Activated T-helper 1 cell treated with anti-CD3 and anti-CD28 coated beads, Interleukin-2, amount 50 U/mL, for 16 hours (primary cell): ENCODE measurements around the gene OR10J4.
"Not testable (repeated sequence)": the region's sequence is repeated elsewhere in the genome, so short reads cannot be mapped to it uniquely, and the experiment has no call there.

Experiments
- DNase-seq, 2 donors: peaks; one replicate each; pipeline ENCODE4 v3.0.0-alpha.2; 2020; ENCODE audit warnings: low read depth in 1 of 2, low spot score in 1 of 2

The OR10J4 gene

DNA sequence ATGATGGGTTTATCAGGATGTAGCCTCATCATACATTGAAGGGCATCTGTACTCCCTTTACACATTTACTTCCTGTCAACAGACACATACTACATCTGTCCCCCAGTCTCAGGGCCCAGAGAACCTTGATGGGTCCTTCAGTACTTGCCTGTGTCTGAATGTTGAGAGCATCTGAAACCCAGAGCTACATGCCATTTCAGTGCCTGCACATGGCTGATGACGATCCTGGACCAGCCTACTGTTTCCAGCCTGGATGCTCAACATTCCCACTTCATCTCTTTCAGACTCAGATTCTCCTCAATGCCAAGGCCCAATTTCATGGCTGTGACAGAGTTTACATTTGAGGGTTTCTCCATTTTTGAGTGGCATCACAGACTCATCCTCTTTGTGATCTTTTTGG, at the start of gene OR10J4:
TSS of gene OR10J4 (plus strand) at position 301 of the 400 bp plus-strand sequence.
- DNase-seq = no peak

DNA sequence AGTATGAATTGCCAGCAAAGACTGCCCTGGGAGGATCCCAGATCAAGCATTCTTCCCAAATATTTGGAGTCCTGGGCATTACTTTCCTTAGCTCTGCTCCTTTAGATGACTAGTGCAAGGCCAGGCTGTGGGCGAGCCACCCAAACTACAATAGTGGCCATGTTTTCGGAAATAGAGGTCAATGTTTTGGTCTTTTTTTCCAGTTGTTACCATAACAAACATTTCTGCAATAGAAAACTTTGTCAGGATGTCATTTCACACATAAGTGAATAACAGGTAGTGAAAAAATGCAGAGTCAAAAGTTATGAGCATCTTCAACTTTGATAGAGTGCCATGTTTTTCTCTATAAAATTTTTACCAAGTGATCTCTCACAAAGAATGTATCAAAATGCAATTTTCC, 25.2 kb upstream of the OR10J4 start:
- no peak for DNase-seq

DNA sequence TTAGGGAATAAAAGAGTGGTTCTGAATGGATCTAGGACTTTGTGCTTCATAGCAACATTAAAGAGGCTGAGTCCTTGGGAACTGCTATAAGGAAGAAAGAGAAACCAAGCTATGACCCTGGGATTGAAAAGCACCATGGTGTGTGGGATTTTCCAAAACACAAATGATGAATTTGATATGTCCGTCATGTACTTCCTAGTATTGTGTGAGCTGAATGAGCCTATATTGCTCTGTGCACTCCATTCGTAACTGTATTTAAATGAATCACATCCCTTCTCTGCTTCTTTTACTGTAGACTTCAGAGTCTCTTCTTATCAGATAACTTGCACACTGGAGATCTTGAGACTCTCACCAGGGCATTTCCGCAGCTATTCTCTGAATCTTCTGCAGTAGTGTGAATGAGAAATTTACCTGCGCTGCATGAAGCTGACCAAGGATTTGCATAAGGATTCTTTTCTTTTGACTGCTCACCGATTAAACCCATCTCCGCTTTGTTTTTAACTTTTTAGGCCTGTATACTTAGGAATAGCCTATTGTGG, 23.1 kb upstream of the OR10J4 start:
- no peak for DNase-seq

DNA sequence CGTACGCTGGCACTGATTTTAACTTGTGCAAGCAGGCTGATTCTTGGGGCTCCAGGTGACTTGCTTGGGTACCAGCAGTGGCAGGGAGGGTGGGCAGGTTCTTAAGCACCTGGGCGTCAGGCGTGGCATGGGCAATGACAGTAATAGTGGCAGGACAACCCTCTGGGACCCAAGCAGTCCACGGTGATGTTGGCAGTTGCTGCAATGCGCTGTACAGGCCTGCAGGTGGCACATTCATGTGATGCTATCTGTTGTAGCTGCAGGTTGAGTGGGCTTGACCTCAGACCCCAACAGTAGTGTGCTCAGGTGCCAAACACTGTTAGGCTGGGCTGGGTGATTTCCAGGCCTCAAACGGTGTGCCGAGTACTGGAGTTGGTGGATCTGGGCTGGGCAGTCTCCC, 10.2 kb upstream of the OR10J4 start:
- no peak for DNase-seq

DNA sequence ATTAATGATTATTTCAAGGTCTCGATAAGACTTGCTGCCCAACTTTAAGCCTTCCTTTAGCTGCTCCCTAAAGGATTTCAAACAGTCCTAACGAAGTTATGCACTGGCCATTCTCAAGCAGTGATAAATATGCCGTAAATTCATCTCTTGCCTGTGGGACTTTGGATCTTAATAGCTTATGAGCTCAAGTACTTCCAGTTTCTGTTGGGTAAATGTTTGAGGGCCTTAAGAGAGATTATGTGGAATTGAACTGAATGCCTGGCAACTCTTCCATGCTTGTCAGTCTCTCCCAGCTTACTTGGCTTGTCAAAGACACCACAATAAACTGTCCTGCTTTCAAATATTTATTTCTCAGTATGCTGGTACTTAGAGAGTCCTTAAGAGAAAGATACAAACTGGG, 3.5 kb upstream of the OR10J4 start:
- DNase-seq = no peak

DNA sequence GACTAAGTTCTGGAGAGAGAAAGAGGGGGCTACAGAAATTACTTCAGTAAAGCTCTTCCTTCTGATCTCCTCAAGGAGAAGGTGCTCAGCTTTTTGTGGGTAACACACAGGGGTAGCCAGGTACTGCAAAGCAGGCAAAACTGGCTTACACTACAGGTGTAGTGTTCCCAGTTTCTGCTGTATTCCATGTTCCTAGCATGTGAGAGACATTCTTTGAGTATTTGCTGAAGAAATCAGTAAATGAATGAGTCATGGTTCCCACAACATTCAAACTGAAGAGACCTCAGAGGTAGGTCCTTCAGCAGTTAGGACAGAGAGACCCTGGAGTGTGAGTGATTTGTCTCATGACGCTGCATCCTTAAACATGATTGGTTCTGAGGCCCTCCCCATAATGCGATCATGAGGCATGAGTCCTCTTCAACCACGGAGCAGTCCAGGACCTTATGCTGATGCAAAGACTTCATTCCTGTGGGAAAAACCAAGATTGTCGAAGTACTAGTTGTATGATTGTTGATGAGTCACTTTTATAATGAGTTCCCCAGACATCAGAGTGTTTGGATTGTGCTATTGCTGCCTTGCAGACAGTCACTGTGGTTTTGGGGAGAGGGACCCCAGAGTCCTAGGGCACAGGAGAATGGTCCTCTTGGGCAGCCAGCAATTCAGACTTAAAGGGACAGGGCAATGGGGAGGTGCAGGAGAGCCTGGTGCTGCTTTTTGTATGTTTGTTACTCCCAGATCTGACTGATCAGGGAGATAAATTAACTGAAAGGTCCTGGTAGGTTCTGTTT, 2.7 kb upstream of the OR10J4 start:
- no peak for DNase-seq

DNA sequence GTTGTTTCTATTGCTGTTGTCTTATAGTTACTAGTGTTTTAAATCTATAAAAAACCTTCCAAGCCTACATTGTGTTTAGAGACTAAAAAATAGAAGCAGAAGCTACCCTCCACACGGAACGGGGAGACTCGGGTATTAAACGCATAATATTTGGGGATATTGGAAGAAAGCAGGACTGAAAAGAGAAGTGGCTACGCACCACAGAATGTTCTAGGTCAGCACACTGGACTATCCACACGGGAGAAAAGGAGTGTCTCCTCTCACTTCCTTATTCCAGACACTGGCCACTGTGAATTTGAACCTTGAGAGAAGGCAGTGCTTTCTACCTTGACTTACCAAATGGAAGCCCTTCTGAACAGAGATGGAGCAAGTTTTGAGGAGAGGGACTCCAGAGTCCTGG, 1.0 kb upstream of the OR10J4 start:
- no peak for DNase-seq

DNA sequence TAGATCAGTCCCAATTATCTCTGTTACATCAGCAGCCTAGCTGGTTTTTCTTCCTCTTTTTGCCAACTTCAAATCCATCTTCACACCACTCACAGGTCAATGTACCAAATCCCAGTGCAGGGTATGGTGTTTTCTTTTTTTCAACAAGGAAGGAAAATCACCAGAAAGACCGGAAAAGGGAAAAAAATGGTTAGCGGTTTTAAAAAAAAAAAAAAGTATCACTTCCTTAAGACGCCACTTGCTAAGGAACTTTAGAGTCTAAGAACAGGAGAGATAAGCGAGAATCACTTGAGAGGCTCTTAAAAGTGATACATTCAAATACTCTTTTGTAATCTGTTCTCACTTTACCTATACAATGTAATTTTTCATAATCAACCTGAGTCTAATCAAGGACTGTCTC, 4.5 kb downstream of the OR10J4 start:
- DNase-seq = no peak

DNA sequence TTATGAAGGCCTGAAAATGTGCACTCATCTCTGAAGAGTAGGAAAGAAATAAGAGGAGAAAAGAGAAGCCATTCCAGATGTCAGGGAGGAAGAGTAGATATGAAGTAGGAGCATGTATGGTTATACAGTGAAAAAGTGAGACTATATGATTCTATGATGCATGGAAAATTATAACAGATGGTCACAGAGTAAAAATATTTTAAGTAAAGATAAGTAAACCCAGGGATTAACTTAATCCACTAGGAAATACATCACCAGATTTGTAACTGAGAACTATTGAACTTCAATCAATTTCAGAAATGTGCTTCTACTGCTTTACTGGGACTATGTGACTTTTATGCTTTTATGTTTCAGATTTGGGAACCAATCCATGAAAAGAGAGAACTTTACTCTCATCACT, 7.4 kb downstream of the OR10J4 start, which contains the start of gene OR10J1:
TSS of gene OR10J1 (plus strand) at position 301 of the 400 bp plus-strand sequence. CDS start at position 371, 70 bp downstream.
- DNase-seq = no peak

DNA sequence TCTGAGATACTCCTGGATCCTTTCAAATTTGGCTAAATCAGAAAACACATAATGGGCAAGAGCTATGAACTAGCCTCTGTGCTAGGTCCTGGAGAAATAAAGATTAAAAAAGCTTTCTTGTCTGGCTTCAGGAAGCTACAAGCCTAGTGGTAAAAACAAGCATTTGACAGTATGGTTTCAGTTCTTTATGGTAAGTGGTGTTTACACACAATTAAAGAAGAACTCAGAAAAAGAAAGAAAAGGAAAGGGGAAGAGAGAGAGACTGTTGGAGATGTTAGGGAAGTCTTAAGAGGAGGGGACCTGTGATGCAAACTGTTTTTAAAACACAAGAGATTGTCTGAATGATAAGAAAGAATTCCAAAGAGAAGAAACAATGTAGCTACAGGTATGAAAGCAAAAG, 9.4 kb downstream of the OR10J4 start:
- DNase-seq = no peak

DNA sequence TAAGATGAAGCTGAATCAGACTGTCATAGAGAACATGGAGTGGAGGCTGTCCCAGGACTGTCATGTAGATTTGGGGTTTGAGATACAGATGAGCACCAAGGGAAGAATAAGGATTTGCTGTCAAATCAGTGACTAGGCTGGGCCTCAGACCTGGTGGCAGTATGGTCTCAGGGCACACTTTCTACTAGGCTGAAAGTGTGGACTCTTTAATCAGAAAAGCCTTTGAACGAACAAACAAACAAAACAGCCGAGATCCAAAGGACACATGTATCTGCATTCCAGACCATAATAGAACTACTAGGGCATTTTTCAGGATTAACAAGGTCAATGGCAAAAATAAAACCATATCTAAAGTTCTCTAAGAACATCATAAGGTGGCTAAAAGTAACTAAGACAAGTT, 10.4 kb downstream of the OR10J4 start:
- DNase-seq = no peak

DNA sequence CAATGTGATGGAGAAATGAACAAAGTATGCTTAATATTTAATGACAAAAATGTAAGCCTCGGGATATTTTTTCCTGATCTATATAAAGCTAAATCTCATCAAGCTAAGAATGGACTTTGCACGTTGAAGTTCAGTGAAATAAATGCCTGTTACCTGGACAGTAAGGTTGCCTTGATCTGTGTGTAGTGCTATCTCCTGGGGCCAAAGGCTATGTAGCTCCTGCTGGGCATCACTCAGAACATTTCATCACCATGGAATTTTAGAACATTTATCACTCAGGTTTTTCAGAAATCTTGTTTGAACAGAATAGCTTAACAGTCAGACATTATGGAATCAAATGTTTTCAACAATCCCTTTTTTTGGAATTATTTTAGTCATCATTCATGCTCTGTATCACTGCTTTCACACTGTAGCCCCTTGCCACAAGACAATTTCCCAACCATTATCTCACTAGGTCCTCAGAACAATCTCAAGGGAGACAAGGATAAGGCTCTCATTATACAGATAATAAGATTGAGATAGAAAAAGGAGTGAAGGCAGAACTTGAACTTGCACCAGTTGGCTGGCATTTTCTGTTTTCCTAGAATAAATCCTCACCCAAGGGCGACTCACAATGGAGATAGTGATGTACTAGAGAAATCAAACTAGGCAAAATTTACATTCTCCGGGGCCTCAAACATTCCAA, 11.2 kb downstream of the OR10J4 start:
- no peak for DNase-seq

DNA sequence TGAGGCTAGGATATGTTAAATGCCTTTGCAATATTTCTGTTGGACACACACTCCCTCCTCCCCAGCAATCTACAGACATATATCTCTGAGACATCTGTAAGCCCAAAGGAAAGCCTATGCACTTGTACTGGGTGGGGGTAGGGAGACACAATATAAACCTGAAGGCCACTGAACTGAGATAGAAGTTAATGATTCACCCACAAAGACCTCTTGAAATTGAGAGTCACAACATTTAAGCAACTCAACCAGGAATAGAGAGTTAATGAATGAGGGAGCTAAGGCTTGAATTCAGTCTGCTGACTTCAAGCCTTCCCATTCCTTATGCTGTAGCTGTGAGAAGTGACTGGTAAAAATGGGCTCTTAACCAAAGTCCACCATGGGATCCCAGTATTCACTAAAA, 12.5 kb downstream of the OR10J4 start:
- no peak for DNase-seq

DNA sequence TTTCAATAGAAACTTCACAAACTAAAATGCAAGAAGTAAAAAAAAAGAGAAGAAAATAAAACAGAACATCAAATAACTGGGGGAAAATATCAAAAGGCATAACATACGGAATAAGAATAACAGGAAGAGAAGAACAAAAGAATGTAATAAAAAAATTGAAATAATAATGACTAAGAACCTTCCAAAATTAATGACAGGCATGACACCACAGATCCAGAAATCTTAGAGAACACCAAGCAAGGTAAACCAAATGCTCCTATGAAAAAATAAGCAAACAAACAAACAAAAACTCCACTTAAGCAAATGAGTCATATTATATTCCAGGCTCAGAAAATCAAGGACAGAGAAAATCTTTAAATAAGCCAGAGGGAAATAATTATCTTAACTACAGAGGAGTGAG, 16.2 kb downstream of the OR10J4 start:
- no peak for DNase-seq

DNA sequence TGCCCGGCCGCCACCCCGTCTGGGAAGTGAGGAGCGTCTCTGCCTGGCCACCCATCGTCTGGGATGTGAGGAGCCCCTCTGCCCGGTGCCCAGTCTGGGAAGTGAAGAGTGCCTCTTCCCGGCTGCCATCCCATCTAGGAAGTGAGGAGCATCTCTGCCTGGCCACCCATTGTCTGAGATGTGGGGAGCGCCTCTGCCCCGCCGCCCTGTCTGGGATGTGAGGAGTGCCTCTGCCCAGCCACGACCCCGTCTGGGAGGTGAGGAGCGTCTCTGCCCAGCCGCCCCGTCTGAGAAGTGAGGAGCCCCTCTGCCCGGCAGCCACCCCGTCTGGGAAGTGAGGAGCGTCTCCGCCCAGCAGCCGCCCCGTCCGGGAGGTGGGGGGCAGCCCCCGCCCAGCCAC, 17.6 kb downstream of the OR10J4 start:
- not testable (repeated sequence) for DNase-seq

DNA sequence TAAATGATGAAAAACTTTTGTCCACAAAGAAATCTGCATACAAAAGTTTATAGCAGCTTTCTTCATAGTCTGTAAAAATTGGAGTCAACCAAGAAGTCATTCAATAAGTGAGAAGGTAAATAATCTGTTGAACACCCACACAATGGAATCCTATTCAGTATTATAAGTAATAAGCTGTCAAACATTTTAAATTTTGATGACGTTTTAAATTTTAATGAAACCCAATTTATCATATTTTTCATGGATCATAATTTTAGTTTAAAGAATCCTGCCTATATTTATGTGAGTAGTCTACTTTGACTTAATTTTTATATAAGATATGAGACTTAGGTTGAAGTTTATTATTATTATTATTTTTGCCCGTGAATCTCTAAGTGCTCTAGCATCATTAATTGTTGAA, 27.5 kb downstream of the OR10J4 start:
- no peak for DNase-seq

DNA sequence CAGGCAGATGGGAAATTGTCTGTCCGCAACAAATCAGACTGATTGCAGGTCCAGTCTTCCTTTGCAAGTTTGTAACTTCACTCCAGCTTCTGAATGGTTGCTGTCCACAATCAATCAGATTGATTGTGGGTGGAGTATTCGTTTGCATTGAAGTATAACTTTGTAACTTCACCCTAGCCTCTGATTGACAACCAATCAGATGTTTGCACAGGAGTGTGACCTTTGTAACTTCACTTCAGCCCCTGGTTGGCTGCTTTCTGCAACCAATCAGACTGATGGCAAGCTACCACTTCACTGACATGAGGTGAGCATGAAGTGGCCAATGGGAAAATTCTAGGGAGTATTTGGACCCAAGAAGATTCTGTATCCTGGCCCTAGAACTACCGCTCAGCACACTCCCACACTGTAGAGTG, 33.2 kb downstream of the OR10J4 start:
- no peak for DNase-seq

DNA sequence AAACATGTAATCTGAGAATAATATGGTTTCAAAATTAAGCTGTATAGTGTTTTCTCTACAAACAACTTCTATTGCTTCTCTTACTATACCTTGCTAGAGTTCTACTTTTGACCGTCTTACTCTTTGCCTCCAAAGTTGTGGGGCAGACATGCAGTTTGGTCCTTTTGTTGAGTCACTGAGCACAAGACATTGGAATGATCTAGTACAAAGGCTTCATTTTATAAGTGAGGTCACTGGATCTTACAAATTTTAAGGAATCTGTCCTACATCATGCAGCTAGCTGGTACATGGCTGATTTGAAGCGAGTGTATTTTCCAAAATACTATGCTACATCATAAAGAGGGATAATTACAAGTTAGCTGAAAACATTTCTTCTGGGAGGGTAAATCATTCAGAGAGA, 36.3 kb downstream of the OR10J4 start:
- DNase-seq = no peak

DNA sequence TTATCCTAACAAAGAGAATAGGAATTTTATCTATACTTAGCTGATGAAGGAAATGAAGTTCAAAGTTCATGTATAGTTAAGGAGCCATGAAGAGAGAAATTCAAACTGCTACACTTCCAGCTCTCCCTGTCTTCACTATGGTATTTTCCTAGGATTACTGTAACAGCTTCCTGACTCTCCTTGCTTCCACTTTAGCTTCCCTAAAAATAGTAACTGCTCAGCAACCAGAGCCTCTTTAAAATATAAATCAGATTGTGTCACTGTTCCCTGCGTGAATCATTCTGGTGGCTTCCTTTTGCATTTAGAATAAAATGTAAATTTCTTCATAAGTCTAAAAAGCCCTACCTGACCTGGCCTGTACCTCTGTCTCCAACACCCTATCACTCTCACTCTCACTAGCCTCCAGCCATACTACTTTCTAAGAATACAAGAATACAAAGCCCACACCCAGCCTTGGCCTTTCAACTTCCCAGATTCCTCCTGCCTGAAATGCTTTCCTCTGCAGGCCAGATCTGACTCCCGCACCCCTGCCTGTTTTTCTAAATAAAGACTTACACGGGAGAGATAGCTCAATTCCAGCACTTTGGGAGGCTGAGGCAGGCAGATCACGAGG, 38.0 kb downstream of the OR10J4 start:
- no peak for DNase-seq

DNA sequence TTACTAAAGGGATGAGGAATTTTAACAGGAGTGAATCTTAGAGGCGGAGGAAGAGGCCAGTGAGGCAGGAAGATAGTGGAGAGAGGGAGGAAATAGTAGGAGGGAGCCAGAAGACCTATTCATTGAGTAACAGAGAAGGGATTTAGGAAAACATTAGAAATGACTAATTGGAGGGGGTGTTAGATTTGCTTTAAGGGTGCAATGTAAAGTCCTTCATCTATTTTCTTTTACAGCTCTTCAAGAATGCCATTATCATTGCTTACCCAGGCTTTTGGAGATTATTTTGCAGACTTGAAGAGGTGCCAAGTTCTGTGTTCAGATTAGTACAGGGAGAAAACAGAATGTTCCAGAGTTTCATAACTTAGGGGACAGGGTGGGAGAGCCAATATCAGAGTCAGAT, 41.3 kb downstream of the OR10J4 start:
- DNase-seq = no peak

DNA sequence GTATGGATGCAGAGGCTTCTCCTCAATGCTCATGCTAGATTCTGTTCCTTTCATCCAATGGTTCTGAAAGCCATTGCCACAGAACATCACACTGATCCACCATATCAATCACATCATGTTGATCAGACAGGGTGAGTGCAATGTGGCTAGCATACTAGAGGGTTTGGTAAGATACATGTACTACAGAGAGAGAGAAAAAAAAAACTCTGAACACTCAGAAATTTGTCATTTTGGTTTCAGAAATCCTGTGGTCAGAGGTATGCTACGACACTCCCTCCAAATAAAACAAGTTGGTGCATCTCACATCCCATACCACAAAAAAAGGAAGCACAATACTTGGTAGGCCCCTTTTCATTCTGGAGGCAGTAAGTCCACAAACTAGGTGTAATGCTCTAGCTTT, 42.9 kb downstream of the OR10J4 start:
- no peak for DNase-seq
